Lung microvascular endothelial cell (primary cell): ENCODE measurements around the gene GCNT4. TPM values are rescaled to one million over a fixed set of nuclear protein-coding genes. Genes with fewer than 3 reads are reported as not detected.

Experiments
- DNase-seq, 2 donors: peaks; one replicate each; pipeline versions ENCODE4 v3.0.0 to v3.0.0-alpha.2; 2010; ENCODE audit warnings: low read depth in 2 of 2
- total RNA-seq: library from RNA; depleted of rRNA; stranded (reverse); fragments of >200 nt; gene quantifications from 2 replicates; pipeline ENCODE4 v1.2.1, GENCODE V29; 2014

Gene GCNT4
- total RNA-seq, 1 donor from 2014 or later: under 0.01 TPM

DNA sequence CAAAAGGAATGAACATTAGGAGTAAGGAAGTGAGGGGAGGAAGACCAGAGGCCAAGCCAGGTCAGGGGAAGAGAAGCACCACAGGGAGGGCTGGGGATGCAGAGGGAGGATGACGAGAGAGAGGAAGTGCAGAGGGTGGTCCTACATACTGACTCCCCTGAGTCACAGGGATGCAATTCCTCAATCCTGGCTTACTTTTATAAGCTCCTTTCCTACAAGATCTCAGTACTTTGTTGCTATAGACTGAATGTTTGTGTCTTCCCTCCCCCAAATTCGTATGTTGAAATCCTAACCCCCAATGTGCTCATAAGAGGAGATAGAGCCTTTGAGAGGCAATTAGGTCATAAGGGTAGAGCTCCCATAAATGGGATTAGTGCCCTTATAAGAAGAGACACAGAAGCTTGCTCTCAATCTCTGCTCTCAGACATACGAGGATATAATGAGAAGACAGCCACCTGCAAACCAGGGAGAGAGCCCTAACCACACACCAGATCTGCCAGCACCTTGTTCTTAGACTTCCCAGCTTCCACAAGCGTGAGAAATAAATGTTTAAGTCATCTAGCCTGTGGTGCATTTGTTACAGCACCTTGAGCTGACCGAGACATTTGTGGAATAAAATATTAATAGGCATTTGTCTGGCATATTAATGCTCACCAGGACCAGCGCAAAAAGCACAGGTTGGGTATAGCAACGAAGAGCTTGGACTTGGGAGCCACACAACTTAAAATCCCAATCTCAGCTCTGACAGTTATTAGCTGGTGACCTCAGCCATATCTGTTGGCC is 33.4 kb downstream of the GCNT4 start:
- DNase-seq: no peak

DNA sequence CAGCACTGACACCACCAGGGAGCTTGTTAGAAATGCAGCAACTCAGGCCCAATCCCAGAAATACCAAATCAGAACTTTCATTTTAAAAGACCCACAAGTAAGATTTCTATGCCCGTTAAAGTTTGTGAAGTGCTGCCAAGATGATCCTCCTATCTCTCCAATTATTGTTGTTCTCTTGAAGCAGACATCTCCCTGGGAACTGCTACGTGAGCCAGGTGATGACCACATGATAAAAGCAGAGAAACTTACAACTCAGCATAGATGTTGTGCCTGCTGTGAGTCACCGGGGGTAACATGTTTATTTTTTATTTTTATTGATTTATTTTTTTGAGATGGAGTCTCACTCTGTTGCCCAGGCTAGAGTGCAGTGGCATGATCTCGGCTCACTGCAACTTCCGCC is 34.4 kb downstream of the GCNT4 start:
- DNase-seq: no peak

DNA sequence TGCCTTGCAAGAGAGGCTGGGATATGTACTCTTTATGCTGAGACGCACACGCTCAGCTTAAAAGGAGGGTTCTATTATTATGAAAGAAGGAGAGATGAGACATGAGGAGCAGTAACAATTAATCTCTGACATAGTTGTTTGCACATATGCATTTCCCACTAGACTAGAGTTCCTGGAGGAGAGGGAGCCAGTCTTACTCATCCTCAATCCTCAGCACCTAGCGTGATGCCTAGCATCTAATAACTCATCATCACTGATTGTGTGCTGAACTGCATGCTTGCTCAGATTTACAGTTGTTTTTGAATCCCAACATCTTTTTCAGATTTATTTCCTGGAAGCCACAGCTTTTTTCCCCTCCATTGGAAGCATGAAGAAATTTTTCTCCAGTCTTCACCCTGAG is 35.5 kb downstream of the GCNT4 start:
- DNase-seq: no peak

DNA sequence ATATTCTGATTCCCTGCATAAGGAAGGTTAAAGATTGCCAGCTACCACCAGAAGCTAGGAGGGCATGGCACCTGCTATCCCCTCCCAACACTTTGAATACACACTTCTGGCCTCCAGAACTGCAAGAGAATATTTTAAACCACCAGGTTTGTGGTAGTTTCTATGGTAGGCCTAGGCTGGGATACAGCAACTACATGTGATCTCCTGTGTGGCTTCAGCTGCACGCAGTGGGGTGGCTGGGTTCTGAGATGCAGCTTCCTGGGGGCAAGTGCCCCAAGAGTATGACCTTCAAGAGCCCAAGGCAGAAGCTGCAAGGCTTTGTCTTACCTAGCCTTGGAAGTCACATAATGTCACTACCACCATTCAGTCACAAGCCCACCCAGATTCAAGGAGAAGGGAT is 39.6 kb downstream of the GCNT4 start:
- no peak for DNase-seq

DNA sequence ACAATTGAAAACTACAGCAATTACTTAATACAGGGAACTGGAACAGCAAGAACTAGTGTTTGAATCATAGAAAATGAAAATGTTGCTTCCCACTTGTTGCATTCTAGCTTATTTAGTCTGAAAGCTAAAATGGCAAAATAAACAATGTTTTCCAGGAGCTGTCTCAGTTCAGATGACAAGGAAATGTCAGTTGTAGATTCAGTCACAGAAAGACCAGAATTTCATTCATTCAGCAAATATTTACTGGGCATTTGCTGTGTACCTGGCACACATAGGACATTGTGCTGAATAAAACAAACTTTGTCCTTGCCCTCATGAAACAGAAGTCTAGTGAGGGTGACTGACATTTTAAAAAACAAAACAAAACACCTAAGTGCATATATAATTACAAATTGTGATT is 41.5 kb downstream of the GCNT4 start:
- DNase-seq: no peak

DNA sequence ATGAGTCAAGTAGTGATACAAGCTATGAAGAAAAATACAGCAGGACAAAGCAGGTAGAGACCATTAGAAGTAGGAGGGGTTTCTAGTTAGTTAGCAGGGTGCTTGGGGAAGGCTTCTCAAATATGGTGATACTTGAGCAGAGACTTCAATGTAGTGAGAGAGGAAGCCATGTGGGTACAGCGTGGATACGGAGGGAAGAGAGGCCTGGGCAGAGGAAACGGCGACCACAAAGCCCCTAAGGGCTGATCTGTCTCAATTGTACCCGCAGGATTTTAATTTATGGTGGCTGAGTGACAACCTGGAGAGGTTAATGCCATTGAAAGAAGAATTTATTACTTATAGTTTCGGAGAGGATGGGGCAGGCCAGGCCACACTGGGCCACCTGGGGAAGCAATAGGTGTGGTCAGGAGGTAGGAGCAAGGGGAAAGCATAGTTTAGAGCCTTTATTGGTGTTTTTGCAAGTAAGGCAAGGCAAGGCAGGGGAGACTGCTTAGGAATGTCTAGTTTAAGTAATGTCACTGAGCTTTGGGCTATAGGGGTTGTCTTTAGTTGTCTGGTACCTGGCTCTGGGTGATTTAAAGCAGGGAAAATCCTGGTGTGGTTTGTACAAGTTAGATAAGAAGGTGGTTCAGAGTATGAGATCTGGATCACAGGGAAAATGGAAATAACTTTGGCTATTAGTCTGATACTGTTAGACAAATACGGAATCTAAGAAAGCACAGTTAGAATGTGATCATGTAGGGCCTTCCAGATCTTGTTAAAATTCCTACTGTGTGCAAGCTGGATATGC is 42.6 kb downstream of the GCNT4 start:
- no peak for DNase-seq

DNA sequence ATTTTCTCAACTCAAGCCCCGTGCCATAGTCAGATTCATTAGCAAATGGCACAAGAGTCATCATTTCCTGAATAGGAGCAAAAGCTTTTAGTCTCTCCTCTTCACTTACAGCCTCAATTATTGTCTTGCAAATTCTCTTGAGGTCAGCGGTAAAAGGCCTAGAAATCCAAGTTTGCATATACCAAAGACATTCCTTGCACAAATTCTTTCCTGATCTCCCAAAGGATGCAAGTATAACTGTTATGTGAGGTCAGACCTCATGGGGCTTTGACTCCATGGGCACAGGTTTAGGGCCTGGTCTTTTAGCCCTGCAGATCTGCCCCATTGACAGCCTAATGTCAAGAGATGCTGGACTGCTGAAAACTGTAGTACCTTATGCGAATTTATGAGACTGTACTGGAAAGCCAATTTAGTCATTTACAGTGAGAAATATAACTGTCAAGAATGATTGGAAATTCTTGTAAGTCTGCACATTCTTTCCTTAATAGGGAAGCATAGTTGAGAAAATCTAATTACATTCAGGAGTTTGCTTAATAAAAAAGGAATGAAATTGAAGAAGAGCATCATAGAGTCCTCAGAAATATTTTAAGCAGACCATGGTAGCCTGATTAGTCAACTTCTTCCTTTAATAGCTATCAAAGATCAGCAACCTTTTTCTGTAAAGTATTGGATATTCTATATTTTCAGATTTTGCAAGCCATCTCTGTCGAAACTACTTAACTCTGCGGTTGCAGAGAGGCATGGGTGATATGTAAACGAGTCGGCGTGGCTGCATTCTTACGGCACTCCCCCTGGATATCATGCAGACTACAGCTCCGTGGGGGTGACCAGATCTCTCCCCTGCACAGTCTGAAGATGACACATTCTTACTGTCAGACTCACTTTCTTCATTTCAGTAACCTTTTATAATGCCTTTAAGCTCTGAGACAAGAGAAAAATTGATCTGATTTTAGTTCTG is 45.2 kb downstream of the GCNT4 start:
- DNase-seq: no peak

DNA sequence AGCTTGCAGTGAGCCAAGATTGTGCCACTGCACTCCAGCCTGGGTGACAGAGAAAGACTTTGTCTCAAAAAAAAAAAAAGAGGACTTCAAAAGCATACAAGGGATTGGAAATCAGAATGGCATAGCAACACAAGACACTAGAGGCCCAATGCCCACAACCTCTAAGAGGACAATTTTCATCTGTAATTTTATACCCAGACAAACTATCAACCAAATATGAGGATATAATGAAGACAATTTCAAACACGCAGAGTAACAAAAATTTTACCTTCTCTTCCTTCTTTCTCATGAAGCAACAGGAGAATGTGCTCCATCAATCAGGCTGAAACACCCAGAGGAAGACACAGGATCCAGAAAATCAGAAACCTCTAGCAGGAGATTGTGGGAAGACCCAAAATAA is 46.8 kb downstream of the GCNT4 start:
- no peak for DNase-seq

Other genes with a start within 250 kb of the GCNT4 start
- 1.3 and 2.4 TPM in 2 replicates for gene FAM169A, start 186.2 kb downstream of the GCNT4 start, total RNA-seq
- not detected in 2 replicates for gene ANKRD31, start 184.3 kb upstream of the GCNT4 start, total RNA-seq